Measurements from ENCODE around the gene LCN10.

DNA sequence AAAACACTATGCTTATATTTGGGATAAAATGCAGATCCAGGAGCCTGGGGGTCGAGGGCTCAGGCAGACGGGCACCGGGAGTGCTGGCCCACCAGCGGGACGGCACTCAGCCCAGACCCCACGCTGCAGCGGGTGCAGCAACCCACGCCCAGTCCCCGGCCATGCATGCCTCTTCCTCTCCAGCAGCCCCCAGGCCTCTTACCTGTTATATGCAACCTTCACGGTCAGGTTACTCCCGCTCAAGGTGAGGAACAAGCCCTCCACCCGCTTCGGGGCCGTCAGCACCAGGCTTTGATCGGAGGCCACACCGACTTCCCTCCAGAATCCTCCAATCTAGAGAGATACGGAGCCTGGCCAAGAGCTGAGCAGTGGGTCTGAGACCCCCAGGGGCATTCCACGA lies 14.1 kb upstream of the LCN10 start:
- TF ChIP-seq, protein P1, sequence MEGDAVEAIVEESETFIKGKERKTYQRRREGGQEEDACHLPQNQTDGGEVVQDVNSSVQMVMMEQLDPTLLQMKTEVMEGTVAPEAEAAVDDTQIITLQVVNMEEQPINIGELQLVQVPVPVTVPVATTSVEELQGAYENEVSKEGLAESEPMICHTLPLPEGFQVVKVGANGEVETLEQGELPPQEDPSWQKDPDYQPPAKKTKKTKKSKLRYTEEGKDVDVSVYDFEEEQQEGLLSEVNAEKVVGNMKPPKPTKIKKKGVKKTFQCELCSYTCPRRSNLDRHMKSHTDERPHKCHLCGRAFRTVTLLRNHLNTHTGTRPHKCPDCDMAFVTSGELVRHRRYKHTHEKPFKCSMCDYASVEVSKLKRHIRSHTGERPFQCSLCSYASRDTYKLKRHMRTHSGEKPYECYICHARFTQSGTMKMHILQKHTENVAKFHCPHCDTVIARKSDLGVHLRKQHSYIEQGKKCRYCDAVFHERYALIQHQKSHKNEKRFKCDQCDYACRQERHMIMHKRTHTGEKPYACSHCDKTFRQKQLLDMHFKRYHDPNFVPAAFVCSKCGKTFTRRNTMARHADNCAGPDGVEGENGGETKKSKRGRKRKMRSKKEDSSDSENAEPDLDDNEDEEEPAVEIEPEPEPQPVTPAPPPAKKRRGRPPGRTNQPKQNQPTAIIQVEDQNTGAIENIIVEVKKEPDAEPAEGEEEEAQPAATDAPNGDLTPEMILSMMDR (IDR thresholded peaks at IDR 0.05; ENCODE audit: insufficient read depth, low read length): no peak
- no peak for TF ChIP-seq POLR2AphosphoS5 (IDR thresholded peaks at IDR 0.05; ENCODE audit: low read depth)
- no peak for TF ChIP-seq GABPA (IDR thresholded peaks at IDR 0.05; ENCODE audit: low read depth)
- TF ChIP-seq REST (IDR thresholded peaks at IDR 0.05; ENCODE audit: insufficient replicate concordance, low read depth): no peak
- TF ChIP-seq SPI1 (IDR thresholded peaks at IDR 0.05; ENCODE audit: borderline replicate concordance, low read depth): no peak
